ENCODE measurements around the gene MCAM.

DNA sequence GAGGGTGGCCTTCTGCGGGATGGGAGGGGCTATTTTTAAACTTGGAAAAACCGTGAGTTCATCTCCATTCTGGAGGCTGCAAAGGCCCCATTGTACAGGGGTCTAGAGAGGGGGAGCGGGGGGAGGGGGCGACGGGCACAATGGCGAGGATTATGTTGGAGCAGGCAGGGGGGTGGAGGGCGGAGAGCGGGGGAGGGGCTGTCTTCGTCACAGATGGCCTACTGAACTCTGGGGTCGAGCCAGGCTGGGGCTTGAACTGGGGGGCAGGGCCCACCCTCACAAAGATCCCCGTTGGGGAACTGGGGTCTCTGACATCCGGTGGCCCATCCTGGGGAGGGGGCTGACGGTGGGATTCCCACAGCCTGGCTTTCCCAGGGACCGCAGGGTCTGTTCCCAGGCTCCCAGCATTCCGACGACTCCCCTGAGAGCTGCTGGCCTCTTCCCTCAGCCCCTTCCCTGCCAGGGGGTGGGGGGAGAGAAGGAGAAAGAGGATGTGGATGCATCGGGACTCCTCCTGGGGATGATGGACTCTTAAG, 3.4 kb upstream of the MCAM start:
- TF ChIP-seq CTCF (IDR thresholded peaks at IDR 0.05; ENCODE audit: borderline replicate concordance, extremely low read depth, low read length, poor library complexity, severe bottlenecking) (no peak), EZH2 (IDR thresholded peaks at IDR 0.05; ENCODE audit: borderline replicate concordance, low read depth, low read length, severe bottlenecking) (no peak)
